ENCODE results near the gene ANKRD17.

DNA sequence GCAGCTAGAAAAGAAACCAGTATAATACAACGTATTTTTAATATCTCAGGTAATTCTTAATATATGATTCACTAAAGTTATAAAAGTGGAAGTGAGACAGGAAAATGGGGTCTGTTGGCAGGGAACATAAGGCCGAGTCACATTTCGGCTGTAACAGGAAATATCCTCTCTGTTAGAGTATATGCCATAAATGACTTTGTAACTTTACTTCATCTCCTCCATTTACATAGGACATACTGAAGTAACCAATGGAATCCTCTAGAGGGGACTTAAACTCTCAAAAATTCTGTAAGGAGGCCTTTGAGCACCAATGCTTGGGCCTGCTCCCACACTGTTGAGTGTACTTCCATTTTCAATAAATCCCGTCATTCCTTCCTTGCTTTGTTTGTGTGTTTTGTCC, 71.3 kb downstream of the ANKRD17 start:
- TF ChIP-seq, protein P1, sequence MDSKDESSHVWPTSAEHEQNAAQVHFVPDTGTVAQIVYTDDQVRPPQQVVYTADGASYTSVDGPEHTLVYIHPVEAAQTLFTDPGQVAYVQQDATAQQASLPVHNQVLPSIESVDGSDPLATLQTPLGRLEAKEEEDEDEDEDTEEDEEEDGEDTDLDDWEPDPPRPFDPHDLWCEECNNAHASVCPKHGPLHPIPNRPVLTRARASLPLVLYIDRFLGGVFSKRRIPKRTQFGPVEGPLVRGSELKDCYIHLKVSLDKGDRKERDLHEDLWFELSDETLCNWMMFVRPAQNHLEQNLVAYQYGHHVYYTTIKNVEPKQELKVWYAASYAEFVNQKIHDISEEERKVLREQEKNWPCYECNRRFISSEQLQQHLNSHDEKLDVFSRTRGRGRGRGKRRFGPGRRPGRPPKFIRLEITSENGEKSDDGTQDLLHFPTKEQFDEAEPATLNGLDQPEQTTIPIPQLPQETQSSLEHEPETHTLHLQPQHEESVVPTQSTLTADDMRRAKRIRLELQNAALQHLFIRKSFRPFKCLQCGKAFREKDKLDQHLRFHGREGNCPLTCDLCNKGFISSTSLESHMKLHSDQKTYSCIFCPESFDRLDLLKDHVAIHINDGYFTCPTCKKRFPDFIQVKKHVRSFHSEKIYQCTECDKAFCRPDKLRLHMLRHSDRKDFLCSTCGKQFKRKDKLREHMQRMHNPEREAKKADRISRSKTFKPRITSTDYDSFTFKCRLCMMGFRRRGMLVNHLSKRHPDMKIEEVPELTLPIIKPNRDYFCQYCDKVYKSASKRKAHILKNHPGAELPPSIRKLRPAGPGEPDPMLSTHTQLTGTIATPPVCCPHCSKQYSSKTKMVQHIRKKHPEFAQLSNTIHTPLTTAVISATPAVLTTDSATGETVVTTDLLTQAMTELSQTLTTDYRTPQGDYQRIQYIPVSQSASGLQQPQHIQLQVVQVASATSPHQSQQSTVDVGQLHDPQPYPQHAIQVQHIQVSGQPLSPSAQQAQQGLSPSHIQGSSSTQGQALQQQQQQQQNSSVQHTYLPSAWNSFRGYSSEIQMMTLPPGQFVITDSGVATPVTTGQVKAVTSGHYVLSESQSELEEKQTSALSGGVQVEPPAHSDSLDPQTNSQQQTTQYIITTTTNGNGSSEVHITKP (tag by site-specific recombination; IDR thresholded peaks at IDR 0.05), result no peak
- TF ChIP-seq, protein P2, sequence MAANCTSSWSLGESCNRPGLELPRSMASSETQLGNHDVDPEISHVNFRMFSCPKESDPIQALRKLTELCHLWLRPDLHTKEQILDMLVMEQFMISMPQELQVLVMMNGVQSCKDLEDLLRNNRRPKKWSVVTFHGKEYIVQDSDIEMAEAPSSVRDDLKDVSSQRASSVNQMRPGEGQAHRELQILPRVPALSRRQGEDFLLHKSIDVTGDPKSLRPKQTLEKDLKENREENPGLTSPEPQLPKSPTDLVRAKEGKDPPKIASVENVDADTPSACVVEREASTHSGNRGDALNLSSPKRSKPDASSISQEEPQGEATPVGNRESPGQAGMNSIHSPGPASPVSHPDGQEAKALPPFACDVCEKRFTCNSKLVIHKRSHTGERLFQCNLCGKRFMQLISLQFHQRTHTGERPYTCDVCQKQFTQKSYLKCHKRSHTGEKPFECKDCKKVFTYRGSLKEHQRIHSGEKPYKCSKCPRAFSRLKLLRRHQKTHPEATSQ (tag by site-specific recombination; IDR thresholded peaks at IDR 0.05), result no peak
- TF ChIP-seq ZNF777 (tag by site-specific recombination; IDR thresholded peaks at IDR 0.05; ENCODE audit: borderline replicate concordance), result no peak
